Body of pancreas (tissue), 4 donors: ENCODE measurements around the gene CANT1. TPM values are rescaled to one million over a fixed set of nuclear protein-coding genes. Genes with fewer than 3 reads are reported as not detected.

Experiments used
- ATAC-seq: fragments of 150-250 bp; one replicate; pipeline ENCODE4 v1.9.1; 2016
- DNase-seq, 4 donors: peaks; one replicate each; pipeline ENCODE4 v3.0.0-alpha.2; 2019
- H3K27ac ChIP-seq, 4 donors: fragments of 200-600 bp; sonication (generic); 1 replicate in 3 of 4; 2 replicates in 1 of 4; pipeline versions ENCODE4 v1.5.1 to v1.6.1; 2016 to 2019; ENCODE audit warnings: mild to moderate bottlenecking in 1 of 4, mixed read lengths in 1 of 4, moderate library complexity in 1 of 4
- H3K27me3 ChIP-seq, 2 donors: fragments of 200-600 bp; sonication (generic); one replicate each; pipeline ENCODE4 v1.6.0; 2016; ENCODE audit warnings: mild to moderate bottlenecking in 1 of 2
- H3K36me3 ChIP-seq, 2 donors: fragments of 200-600 bp; sonication (generic); replicated peaks in 1 of 2; 2 replicates each; pipeline ENCODE4 v1.5.1; 2016; ENCODE audit warnings: low read depth in 2 of 2; ENCODE audit not compliant: insufficient read depth in 1 of 2
- H3K4me1 ChIP-seq: fragments of 200-600 bp; sonication (generic); one replicate; pipeline ENCODE4 v1.6.0; 2016
- H3K4me3 ChIP-seq, 2 donors: fragments of 200-600 bp; sonication (generic); 1 replicate in 1 of 2; 2 replicates in 1 of 2; pipeline ENCODE4 v1.5.1; 2016 to 2019
- H3K9me3 ChIP-seq, 3 donors: fragments of 200-600 bp; sonication (generic); 1 replicate in 2 of 3; 2 replicates in 1 of 3; pipeline ENCODE4 v1.5.1; 2016
- POLR2A ChIP-seq, 3 donors: fragments of 450-650 bp; IDR thresholded peaks; one replicate each; pipeline ENCODE4 v1.6.1; 2016; ENCODE audit warnings: antibody characterized with exemption in 3 of 3, mild to moderate bottlenecking in 2 of 3
- WGBS, 2 donors: methylation state at CpG; one replicate each; pipeline ENCODE4 v1.1.5; 2017; 5-methylcytosine and 5-hydroxymethylcytosine counted together
- intact Hi-C: fragments of 100-400 bp; cut with DNase I; formaldehyde crosslinking; loops from one replicate; pipeline ENCODE4 v1.15.1; 2023
- total RNA-seq, 2 donors: library from RNA; depleted of rRNA; stranded (reverse); fragments of >200 nt; gene quantifications; one replicate each; pipeline ENCODE4 v1.1.0, GENCODE V29; 2016
- TF ChIP-seq, protein P1 (sequence below), 7 experiments: fragments of 450-650 bp in 4 of 7; fragments of 200-600 bp in 3 of 7; sonication (generic) in 3 of 7; IDR thresholded peaks; one replicate each; pipeline ENCODE4 v1.5.1; 2016 to 2019; ENCODE audit warnings: antibody characterized with exemption in 7 of 7

The CANT1 gene
- total RNA-seq, 2 donors from 2014 or later = 12.5 to 17.5 TPM

DNA sequence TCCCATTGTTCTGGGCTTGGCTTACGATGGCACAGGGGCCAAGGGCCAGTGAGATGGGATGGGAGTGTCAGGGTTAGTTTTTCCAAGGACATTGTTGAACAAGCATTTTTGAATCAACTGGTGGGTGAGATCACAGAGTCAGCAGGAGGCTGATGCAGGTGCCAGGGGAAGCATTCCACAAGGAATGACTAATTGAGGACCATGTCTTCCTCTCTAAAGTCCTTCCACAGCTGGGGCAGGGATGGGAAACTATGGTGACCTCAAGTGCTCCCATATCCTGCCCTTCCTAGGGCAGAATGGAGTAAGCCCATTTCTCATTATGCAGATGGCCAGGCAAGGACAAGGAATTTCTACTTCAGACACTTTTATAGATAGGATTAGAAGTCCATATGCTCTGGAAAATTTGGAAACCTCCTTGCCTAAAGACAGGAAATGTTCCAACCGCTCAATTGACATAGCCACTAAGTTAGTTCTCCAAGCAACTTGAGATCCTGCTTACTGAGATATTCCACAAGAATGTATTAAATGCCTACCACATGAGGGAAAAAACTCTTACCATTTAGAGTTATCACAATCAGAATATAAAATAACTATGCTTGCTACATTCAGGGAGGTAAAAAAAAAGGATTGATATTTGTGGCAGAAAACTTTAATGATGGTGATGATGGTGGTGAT lies 43.8 kb upstream of the CANT1 start:
- TF ChIP-seq POLR2A (IDR thresholded peaks at IDR 0.05) = no peak
- TF ChIP-seq, protein P1, sequence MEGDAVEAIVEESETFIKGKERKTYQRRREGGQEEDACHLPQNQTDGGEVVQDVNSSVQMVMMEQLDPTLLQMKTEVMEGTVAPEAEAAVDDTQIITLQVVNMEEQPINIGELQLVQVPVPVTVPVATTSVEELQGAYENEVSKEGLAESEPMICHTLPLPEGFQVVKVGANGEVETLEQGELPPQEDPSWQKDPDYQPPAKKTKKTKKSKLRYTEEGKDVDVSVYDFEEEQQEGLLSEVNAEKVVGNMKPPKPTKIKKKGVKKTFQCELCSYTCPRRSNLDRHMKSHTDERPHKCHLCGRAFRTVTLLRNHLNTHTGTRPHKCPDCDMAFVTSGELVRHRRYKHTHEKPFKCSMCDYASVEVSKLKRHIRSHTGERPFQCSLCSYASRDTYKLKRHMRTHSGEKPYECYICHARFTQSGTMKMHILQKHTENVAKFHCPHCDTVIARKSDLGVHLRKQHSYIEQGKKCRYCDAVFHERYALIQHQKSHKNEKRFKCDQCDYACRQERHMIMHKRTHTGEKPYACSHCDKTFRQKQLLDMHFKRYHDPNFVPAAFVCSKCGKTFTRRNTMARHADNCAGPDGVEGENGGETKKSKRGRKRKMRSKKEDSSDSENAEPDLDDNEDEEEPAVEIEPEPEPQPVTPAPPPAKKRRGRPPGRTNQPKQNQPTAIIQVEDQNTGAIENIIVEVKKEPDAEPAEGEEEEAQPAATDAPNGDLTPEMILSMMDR (IDR thresholded peaks at IDR 0.05) = no peak
- intact Hi-C loops = no loop called here
- WGBS, 2 donors = 77 to 84% methylated on average over 2 of the region's 2 CpGs
- ATAC-seq (no peak), DNase-seq (no peak)
- Histone ChIP-seq H3K9me3 (no peaks in the 10 kb centered on the region), H3K4me3 (no peak overlapping the region), H3K27me3 (no peaks in the 10 kb centered on the region), H3K27ac (no peak overlapping the region), H3K4me1 (no peaks in the 10 kb centered on the region), H3K36me3 (no peaks in the 10 kb centered on the region)

DNA sequence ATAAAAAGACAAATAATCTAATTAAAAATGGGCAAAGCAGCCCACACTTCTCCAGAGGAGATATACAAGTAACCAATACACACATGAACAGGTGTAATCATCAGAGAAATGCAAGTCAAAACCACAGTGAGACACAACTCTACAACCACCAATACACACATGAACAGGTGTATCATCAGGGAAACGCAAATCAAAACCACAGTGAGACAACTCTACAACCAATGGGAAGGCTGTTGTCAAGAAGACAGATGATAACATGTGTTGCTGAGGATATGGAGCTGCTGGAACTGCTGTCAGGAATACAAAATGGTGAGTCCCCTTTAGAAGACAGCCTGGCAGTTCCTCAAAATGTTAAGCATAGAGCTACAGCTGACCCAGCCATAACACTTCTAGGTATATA lies 42.6 kb upstream of the CANT1 start:
- TF ChIP-seq POLR2A (IDR thresholded peaks at IDR 0.05) = no peak
- TF ChIP-seq, protein P1 (IDR thresholded peaks at IDR 0.05) = no peak
- intact Hi-C loops = no loop called here

DNA sequence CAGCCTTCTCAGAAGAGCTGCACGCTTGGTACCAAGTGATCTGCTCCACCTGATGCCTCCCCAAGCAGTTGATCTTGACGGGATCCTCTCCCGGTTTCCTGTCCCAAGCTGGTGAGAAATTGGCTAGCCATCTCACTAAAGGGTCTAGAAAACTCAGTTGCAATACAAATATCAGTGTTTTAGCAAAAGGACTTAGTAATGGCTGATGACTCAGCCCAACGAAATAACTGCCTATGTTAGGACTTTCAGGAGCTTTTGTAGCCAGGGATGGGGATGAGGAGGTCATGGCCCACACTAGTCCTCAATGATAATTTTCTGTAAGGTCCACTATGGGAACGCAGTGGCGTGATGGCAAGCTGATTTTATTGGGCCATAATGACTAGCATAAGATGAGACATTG lies 41.7 kb upstream of the CANT1 start:
- TF ChIP-seq POLR2A (IDR thresholded peaks at IDR 0.05) = no peak
- TF ChIP-seq, protein P1 (IDR thresholded peaks at IDR 0.05) = no peak
- WGBS, 2 donors = 73 to 82% methylated on average over 6 of the region's 6 CpGs
- Histone ChIP-seq H3K36me3 (no peaks in the 10 kb centered on the region), H3K4me1 (no peaks in the 10 kb centered on the region), H3K4me3 (no peak overlapping the region), H3K27ac (no peak overlapping the region), H3K27me3 (no peaks in the 10 kb centered on the region), H3K9me3 (no peaks in the 10 kb centered on the region)
- ATAC-seq (no peak), DNase-seq (no peak)
- intact Hi-C loops = no loop called here

More for the DNA sequence above, 42.6 kb upstream of the CANT1 start:
- H3K36me3 ChIP-seq = no peaks in the 10 kb centered on the region
- DNase-seq = no peak
- WGBS, 2 donors = 53 to 61% methylated on average over 1 of the region's 1 CpG
- H3K9me3 ChIP-seq = no peaks in the 10 kb centered on the region
- no peak overlapping the region for H3K27ac ChIP-seq
- no peak for ATAC-seq
- no peaks in the 10 kb centered on the region for H3K4me1 ChIP-seq
- H3K4me3 ChIP-seq = no peak overlapping the region
- H3K27me3 ChIP-seq = no peaks in the 10 kb centered on the region

DNA sequence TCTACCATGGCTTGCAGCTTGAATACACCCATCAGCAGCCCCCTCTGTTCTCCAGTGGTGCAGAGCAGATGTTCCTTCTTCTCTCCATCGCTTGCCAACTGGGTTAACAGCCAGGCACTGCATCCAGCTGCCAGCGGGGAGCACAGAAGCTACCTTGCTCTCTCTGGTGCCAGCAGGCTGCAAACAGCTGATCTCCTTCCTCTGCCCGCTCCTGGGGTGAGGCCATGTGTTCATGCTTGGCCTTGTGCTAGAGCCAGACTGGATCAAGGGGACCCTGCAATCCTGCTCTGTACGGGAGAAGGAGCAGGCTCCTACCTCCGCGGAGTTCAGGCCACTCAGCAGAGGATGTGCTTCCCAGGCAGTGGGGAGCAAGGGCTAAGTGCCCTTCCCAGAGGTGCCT lies 41.0 kb upstream of the CANT1 start:
- Histone ChIP-seq H3K27me3 (no peaks in the 10 kb centered on the region), H3K4me3 (no peak overlapping the region), H3K36me3 (no peaks in the 10 kb centered on the region), H3K4me1 (peaks cover 3% of the 10 kb centered on the region), H3K9me3 (no peaks in the 10 kb centered on the region), H3K27ac (no peak overlapping the region)
- WGBS, 2 donors = 81 to 87% methylated on average over 2 to 6 of the region's 6 CpGs
- DNase-seq = no peak
- ATAC-seq = no peak
- intact Hi-C loops = no loop called here
- no peak for TF ChIP-seq POLR2A (IDR thresholded peaks at IDR 0.05)
- TF ChIP-seq, protein P1 (IDR thresholded peaks at IDR 0.05) = no peak

DNA sequence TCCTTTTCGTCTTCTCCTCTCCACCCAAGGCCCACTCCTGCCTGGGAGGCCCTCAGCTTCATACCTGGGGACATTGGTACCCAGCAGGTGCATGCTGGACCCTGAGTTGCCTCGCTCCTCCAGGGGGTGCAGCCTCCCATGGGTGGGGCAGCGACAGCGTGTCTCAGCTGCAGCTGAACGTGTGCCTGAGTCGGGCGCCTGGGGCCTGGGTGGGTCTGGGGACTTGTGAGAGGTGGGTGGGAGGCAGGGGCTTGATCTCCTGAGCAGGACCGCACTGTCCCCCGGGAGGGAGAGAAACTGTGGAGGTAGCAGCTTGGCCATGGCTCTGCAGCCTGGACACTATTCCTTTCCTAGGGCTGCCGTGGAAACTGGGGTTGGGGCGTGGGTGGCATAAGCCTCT lies 40.3 kb upstream of the CANT1 start:
- intact Hi-C loops = no loop called here
- DNase-seq (no peak), ATAC-seq (no peak)
- H3K4me1 ChIP-seq = peaks cover 3% of the 10 kb centered on the region
- no peak overlapping the region for H3K4me3 ChIP-seq
- H3K9me3 ChIP-seq = no peaks in the 10 kb centered on the region
- 63 to 77% methylated on average over 8 to 11 of the region's 11 CpGs for WGBS, 2 donors
- TF ChIP-seq, protein P1 (IDR thresholded peaks at IDR 0.05) = no peak
- no peak for TF ChIP-seq POLR2A (IDR thresholded peaks at IDR 0.05)
- H3K27ac ChIP-seq = no peak overlapping the region
- no peaks in the 10 kb centered on the region for H3K36me3 ChIP-seq
- H3K27me3 ChIP-seq = no peaks in the 10 kb centered on the region
